MCF 10A (cell line): Measurements from ENCODE around the gene FGF1. TPM values are rescaled to one million over a fixed set of nuclear protein-coding genes. Genes with fewer than 3 reads are reported as not detected.

ENCODE experiments used
- BruUV-seq: library from RNA; stranded (reverse); fragments of 400-500 nt; replicated peaks from 2 replicates; lab custom pipeline; 2021; lab: Mats Ljungman, UMichigan
- CTCF ChIA-PET: fragments of 300-600 bp; sonication (Branson Sonifier 250); formaldehyde crosslinking; extraction: SDS; loops from one replicate; lab custom pipeline; 2021; ENCODE audit warnings: antibody characterized with exemption, inconsistent platforms; lab: Yijun Ruan, JAX
- POLR2A ChIA-PET: fragments of 300-600, 350-650 bp; sonication (Branson Sonifier 250); formaldehyde crosslinking; extraction: SDS; loops from one replicate; lab custom pipeline; 2020; ENCODE audit warnings: antibody characterized with exemption, inconsistent platforms; lab: Yijun Ruan, JAX
- DNase-seq: peaks from one replicate; pipeline ENCODE4 v3.0.0-alpha.2; 2018; ENCODE audit not compliant: unreplicated experiment
- H3K27ac Mint-ChIP-seq: one replicate; pipeline ENCODE4 v1.8.0; 2022; ENCODE audit warnings: mild to moderate bottlenecking, low read depth, mixed read lengths; ENCODE audit not compliant: unreplicated experiment
- H3K27me3 Mint-ChIP-seq: one replicate; pipeline ENCODE4 v1.8.0; 2022; ENCODE audit warnings: mixed read lengths; ENCODE audit not compliant: insufficient read depth, unreplicated experiment
- H3K36me3 Mint-ChIP-seq: one replicate; pipeline ENCODE4 v1.8.0; 2022; ENCODE audit warnings: mild to moderate bottlenecking, moderate library complexity, mixed read lengths; ENCODE audit not compliant: insufficient read depth, unreplicated experiment
- H3K4me1 Mint-ChIP-seq: one replicate; pipeline ENCODE4 v1.8.0; 2022; ENCODE audit warnings: mixed read lengths; ENCODE audit not compliant: insufficient read depth, unreplicated experiment
- H3K4me3 Mint-ChIP-seq: one replicate; pipeline ENCODE4 v1.8.0; 2022; ENCODE audit warnings: mild to moderate bottlenecking, moderate library complexity, mixed read lengths; ENCODE audit not compliant: unreplicated experiment
- H3K9me3 Mint-ChIP-seq: one replicate; pipeline ENCODE4 v1.8.0; 2022; ENCODE audit warnings: mixed read lengths; ENCODE audit not compliant: unreplicated experiment
- CTCF ChIP-seq: fragments of 200-600 bp; IDR thresholded peaks from one replicate; pipeline ENCODE4 v1.8.0; 2022; ENCODE audit warnings: antibody characterized with exemption, mild to moderate bottlenecking; ENCODE audit not compliant: unreplicated experiment
- intact Hi-C: fragments of 100-400 bp; cut with micrococcal nuclease; formaldehyde crosslinking; loops from 2 replicates; pipeline ENCODE4 v1.14.1; 2022
- total RNA-seq: library from RNA; stranded (reverse); gene quantifications from 2 replicates; pipeline ENCODE4 v1.2.3, GENCODE V29; 2022

FGF1 gene
- total RNA-seq, 1 experiment from 2014 or later: 0.65 TPM

GRCh38 chr5:142630927-142631539 is 54.9 kb downstream of the FGF1 start:
- no TSS peak for BruUV-seq
- no peaks in the 10 kb centered on the region for H3K4me1 Mint-ChIP-seq
- TF ChIP-seq CTCF: no peak
- no peaks in the 10 kb centered on the region for H3K9me3 Mint-ChIP-seq
- DNase-seq: no peak
- intact Hi-C loops: no loop called here
- no peak overlapping the region for H3K4me3 Mint-ChIP-seq
- POLR2A ChIA-PET: interaction anchor here (0.5 kb wide), 1 partner anchor 656 kb away, joined by 3 read pairs; no protein-coding TSS in a partner anchor
- no peaks in the 10 kb centered on the region for H3K36me3 Mint-ChIP-seq
- no peaks in the 10 kb centered on the region for H3K27me3 Mint-ChIP-seq
- CTCF ChIA-PET: interaction anchor here (0.5 to 4.0 kb wide), 6 partner anchors 14 to 252 kb away, joined by 3 to 19 read pairs (median 4); no protein-coding TSS in a partner anchor
- no peak overlapping the region for H3K27ac Mint-ChIP-seq

GRCh38 chr5:142627383-142628217 is 58.3 kb downstream of the FGF1 start:
- BruUV-seq: no TSS peak
- H3K27ac Mint-ChIP-seq: no peak overlapping the region
- H3K4me3 Mint-ChIP-seq: no peak overlapping the region
- no peaks in the 10 kb centered on the region for H3K36me3 Mint-ChIP-seq
- CTCF ChIA-PET: interaction anchor here (0.6 to 4.6 kb wide), 10 partner anchors 14 to 260 kb away, joined by 3 to 31 read pairs (median 6); no protein-coding TSS in a partner anchor
- POLR2A ChIA-PET: interaction anchor here (1.1 to 1.4 kb wide), 3 partner anchors 10 to 77 kb away, joined by 3 to 6 read pairs (median 3); no protein-coding TSS in a partner anchor
- no peaks in the 10 kb centered on the region for H3K9me3 Mint-ChIP-seq
- no peaks in the 10 kb centered on the region for H3K27me3 Mint-ChIP-seq
- no peaks in the 10 kb centered on the region for H3K4me1 Mint-ChIP-seq
- TF ChIP-seq CTCF: no peak
- DNase-seq: peak; percentile 42
- intact Hi-C loops: no loop called here

GRCh38 chr5:142626786-142627185 is 59.1 kb downstream of the FGF1 start:
- ChIA-PET POLR2A (interaction anchor here (1.1 to 1.4 kb wide), 2 partner anchors 9 to 18 kb away, joined by 3 read pairs; no protein-coding TSS in a partner anchor), CTCF (interaction anchor here (1.0 to 4.6 kb wide), 7 partner anchors 13 to 924 kb away, joined by 3 to 31 read pairs (median 11); no protein-coding TSS in a partner anchor)
- no peaks in the 10 kb centered on the region for H3K36me3 Mint-ChIP-seq
- no peak overlapping the region for H3K27ac Mint-ChIP-seq
- no TSS peak for BruUV-seq
- H3K27me3 Mint-ChIP-seq: no peaks in the 10 kb centered on the region
- peaks cover 2% of the 10 kb centered on the region for H3K4me1 Mint-ChIP-seq
- DNase-seq: no peak
- intact Hi-C loops: no loop called here
- H3K4me3 Mint-ChIP-seq: no peak overlapping the region
- TF ChIP-seq CTCF: no peak
- H3K9me3 Mint-ChIP-seq: no peaks in the 10 kb centered on the region

GRCh38 chr5:142626099-142626498 is 59.8 kb downstream of the FGF1 start:
- no peak overlapping the region for H3K27ac Mint-ChIP-seq
- H3K27me3 Mint-ChIP-seq: no peaks in the 10 kb centered on the region
- intact Hi-C loops: no loop called here
- BruUV-seq: no TSS peak
- no peak for DNase-seq
- H3K9me3 Mint-ChIP-seq: no peaks in the 10 kb centered on the region
- TF ChIP-seq CTCF: no peak
- ChIA-PET POLR2A (interaction anchor here (0.6 to 1.4 kb wide), 2 partner anchors 8 to 82 kb away, joined by 3 read pairs; no protein-coding TSS in a partner anchor), CTCF (interaction anchor here (1.0 to 4.6 kb wide), 4 partner anchors 30 to 924 kb away, joined by 3 to 31 read pairs (median 14); no protein-coding TSS in a partner anchor)
- peaks cover 9% of the 10 kb centered on the region for H3K4me1 Mint-ChIP-seq
- no peak overlapping the region for H3K4me3 Mint-ChIP-seq
- H3K36me3 Mint-ChIP-seq: no peaks in the 10 kb centered on the region
